Measurements from ENCODE around the gene TUFM. TPM values are rescaled to one million over a fixed set of nuclear protein-coding genes. Genes with fewer than 3 reads are reported as not detected.

TUFM gene
- total and polyA plus RNA-seq, 2 experiments from 2014 or later = 225 to 359 TPM

DNA sequence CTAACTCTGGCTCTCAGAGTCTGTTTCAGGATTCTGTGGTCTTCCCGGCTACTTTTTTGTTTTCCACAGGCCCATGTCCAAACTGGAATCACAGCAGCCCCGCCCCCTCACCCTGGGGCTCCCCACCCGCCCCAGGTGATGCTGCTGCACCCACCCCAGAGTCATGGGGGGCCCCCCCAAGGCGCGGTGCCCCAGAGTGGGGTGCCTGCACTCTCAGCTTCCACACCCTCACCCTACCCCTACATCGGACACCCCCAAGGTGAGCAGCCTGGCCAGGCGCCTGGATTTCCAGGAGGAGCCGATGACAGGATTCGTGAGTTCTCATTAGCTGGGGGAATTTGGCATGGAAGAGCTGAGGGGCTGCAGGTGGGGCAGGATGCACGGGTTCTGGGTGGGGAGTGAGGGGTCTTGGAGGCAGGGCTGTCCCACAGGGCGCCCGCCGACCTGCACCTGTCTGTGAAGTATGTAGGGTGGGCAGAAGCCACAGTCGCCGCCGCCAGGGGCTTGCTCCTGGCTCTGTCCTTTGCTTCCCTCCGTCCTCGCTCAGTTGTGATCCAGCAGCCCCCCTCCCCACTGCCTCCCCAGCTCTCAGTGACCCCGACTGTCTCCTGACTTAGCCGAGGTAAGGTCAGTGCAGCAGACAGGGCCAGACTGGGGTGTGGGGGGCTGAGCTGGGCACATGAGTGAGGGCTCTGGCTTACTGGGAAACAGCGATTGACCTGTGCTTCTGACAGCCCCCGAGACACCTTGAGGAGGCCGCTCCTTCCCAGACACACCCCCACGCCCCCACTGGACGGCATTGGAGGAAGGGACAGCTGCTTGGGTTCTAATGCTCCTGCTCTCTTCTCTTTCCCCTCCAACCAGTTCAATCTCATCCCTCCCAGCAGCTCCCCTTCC lies 10.0 kb downstream of the TUFM start:
- DNase-seq (ENCODE audit: low read depth in 1 of 2, low spot score in 1 of 2) = no peak
- Histone ChIP-seq H3K9me3 (ENCODE audit: low read depth) (no peaks in the 10 kb centered on the region), H3K4me1 (ENCODE audit: low read depth) (no peaks in the 10 kb centered on the region), H3K27me3 (no peaks in the 10 kb centered on the region), H3K36me3 (peaks cover 62% of the 10 kb centered on the region), H3K27ac (no peak overlapping the region), H3K4me3 (no peak overlapping the region)
- TF ChIP-seq, protein P1, sequence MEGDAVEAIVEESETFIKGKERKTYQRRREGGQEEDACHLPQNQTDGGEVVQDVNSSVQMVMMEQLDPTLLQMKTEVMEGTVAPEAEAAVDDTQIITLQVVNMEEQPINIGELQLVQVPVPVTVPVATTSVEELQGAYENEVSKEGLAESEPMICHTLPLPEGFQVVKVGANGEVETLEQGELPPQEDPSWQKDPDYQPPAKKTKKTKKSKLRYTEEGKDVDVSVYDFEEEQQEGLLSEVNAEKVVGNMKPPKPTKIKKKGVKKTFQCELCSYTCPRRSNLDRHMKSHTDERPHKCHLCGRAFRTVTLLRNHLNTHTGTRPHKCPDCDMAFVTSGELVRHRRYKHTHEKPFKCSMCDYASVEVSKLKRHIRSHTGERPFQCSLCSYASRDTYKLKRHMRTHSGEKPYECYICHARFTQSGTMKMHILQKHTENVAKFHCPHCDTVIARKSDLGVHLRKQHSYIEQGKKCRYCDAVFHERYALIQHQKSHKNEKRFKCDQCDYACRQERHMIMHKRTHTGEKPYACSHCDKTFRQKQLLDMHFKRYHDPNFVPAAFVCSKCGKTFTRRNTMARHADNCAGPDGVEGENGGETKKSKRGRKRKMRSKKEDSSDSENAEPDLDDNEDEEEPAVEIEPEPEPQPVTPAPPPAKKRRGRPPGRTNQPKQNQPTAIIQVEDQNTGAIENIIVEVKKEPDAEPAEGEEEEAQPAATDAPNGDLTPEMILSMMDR (IDR thresholded peaks at IDR 0.05; ENCODE audit: low read depth, low read length) = no peak

- Histone ChIP-seq H3K36me3 (peaks cover 70% of the 10 kb centered on the region), H3K4me3 (no peak overlapping the region), H3K9me3 (ENCODE audit: low read depth) (no peaks in the 10 kb centered on the region), H3K4me1 (ENCODE audit: low read depth) (no peaks in the 10 kb centered on the region), H3K27me3 (no peaks in the 10 kb centered on the region), H3K27ac (no peak overlapping the region)
- TF ChIP-seq, protein P1 (IDR thresholded peaks at IDR 0.05; ENCODE audit: low read depth, low read length) = no peak
- no peak for DNase-seq (ENCODE audit: low read depth in 1 of 2, low spot score in 1 of 2)
Observed at GRCh38 chr16:28834873-28835863, 11.0 kb downstream of the TUFM start.

DNA sequence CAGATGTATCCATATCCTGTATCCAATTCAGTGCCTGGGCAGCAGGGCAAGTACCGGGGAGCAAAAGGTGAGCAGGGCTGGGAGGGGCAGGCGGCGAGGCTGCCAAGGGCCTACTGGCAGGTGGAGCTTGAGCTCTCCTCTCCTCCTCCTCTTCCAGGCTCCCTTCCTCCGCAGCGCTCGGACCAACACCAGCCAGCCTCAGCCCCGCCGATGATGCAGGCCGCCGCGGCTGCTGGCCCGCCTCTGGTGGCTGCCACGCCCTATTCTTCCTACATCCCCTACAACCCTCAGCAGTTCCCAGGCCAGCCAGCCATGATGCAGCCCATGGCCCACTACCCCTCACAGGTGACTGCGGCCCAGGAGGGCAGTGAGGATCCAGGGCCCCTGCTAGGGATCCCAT lies 11.8 kb downstream of the TUFM start:
- Histone ChIP-seq H3K27ac (no peak overlapping the region), H3K36me3 (peaks cover 76% of the 10 kb centered on the region), H3K4me3 (no peak overlapping the region), H3K4me1 (ENCODE audit: low read depth) (no peaks in the 10 kb centered on the region), H3K27me3 (no peaks in the 10 kb centered on the region), H3K9me3 (ENCODE audit: low read depth) (no peaks in the 10 kb centered on the region)
- TF ChIP-seq, protein P1 (IDR thresholded peaks at IDR 0.05; ENCODE audit: low read depth, low read length) = no peak
- DNase-seq (ENCODE audit: low read depth in 1 of 2, low spot score in 1 of 2) = no peak

DNA sequence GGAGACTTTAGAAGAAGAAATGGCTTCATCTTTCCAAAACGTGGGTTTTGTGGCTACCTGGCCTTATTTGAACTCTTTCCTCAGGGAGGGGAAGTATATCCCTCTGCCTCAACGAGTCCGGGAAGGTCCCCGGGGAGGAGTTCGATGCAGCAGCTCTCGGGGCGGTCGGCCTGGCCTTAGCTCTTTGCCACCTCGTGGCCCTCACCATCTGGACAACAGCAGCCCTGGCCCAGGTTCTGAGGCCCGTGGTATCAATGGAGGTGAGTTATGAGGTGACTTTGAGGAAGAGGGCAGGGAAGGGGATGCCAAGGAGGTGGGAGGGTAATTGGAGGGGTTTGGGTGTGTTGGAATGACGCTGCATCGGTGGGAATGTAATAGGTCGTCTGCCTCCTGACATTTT lies 15.6 kb downstream of the TUFM start:
- Histone ChIP-seq H3K27ac (no peak overlapping the region), H3K36me3 (peaks cover 92% of the 10 kb centered on the region), H3K27me3 (no peaks in the 10 kb centered on the region), H3K4me1 (ENCODE audit: low read depth) (no peaks in the 10 kb centered on the region), H3K4me3 (no peak overlapping the region), H3K9me3 (ENCODE audit: low read depth) (no peaks in the 10 kb centered on the region)
- no peak for DNase-seq (ENCODE audit: low read depth in 1 of 2, low spot score in 1 of 2)
- TF ChIP-seq, protein P1 (IDR thresholded peaks at IDR 0.05; ENCODE audit: low read depth, low read length) = no peak

DNA sequence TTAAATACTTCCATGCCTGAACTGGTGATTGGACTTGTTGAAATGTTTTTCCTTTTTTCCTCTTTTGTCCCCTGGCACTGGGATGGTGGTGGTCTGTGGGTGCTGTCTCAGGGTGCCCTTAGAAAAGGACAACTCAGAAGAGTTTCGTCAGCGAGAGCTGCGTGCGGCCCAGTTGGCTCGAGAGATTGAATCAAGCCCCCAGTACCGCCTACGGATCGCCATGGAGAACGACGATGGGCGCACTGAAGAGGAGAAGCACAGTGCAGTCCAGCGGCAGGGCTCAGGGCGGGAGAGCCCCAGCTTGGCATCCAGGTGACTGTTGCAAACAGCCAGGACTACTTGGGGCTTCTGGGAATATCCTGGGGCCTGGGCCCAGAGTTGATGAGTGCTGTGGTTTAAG lies 16.4 kb downstream of the TUFM start:
- Histone ChIP-seq H3K4me3 (no peak overlapping the region), H3K4me1 (ENCODE audit: low read depth) (peaks cover 3% of the 10 kb centered on the region), H3K36me3 (peaks cover 87% of the 10 kb centered on the region), H3K9me3 (ENCODE audit: low read depth) (no peaks in the 10 kb centered on the region), H3K27ac (no peak overlapping the region), H3K27me3 (no peaks in the 10 kb centered on the region)
- TF ChIP-seq, protein P1 (IDR thresholded peaks at IDR 0.05; ENCODE audit: low read depth, low read length) = no peak
- no peak for DNase-seq (ENCODE audit: low read depth in 1 of 2, low spot score in 1 of 2)
